HG03095 (cell line): ENCODE measurements around the gene TEX52.
"Not testable (repeated sequence)": the region's sequence is repeated elsewhere in the genome, so short reads cannot be mapped to it uniquely, and the experiment has no call there.

ENCODE experiments used
- ATAC-seq: cut with Tn5 transposase; IDR thresholded peaks from one replicate; pipeline ENCODE4 v1.9.1; 2021; ENCODE audit warnings: moderate library complexity; ENCODE audit not compliant: unreplicated experiment

TEX52 gene

GRCh38 chr12:2868986-2869632, 12.3 kb upstream of the TEX52 start:
- not testable (repeated sequence) for ATAC-seq

- no peak for ATAC-seq
Observed at GRCh38 chr12:2864198-2864597, 7.4 kb upstream of the TEX52 start.

- not testable (repeated sequence) for ATAC-seq
Observed at GRCh38 chr12:2863402-2863801, 6.6 kb upstream of the TEX52 start.

DNA sequence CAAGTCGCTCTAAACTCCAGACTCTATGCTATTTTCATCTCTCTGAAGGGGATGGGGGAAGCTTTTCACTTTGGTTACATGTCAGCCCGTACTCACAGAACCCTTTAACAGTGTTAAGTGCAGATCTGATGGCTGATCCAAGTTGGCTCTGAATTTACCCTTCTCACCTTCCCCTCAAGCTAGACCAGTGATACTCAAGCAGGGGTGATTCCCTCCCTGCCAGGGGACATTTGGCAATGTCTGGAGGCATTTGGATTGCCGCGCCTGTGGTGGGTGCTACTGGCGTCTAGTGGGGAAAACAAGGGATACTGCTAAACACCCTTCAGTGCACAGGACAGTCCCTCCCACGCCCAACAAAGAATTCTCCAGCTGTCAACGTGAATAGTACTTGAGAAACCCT, 6.0 kb upstream of the TEX52 start:
- ATAC-seq, result no peak

DNA sequence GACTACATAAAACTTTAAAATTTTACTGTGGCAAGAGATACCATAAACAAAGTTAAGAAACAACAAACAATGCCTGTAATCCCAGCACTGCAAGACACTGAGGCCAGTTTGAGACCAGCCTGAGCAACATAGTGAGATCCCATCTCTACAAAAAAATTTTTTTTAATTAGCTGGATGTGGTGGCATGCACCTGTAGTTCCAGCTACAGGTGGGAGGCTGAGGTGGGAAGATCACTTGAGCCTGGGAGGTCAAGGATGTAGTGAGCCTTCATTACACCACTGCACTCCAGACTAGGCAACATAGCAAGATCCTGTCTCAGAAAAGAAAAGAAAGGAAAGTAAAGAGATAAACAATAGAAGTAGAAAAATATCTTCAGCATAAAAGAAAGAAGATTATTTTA, 3.3 kb upstream of the TEX52 start:
- ATAC-seq, result no peak

DNA sequence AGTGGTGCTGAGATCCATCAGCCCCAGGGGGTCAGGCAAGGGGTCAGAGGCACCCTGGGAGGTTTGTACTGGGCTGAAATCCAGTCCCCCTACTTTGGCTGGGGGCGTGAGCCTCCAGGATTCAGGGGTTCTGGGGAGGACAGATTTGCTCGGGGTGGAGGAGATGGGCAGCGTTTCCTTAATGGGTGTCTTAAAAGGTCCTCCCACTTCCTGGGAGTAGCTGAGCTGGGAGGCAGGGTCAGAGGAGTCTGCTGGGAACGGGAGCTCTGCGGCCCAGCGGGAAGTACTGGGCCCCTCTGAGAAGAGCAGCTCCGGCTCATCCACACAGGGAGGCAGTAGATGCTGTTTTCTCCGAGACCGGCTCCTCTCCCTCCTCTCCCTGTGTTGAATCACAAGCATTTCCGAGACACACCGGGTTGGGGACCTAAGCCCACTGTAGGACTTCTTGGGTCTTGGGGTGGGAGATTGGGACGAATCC, 2.1 kb upstream of the TEX52 start:
- ATAC-seq, result no peak

DNA sequence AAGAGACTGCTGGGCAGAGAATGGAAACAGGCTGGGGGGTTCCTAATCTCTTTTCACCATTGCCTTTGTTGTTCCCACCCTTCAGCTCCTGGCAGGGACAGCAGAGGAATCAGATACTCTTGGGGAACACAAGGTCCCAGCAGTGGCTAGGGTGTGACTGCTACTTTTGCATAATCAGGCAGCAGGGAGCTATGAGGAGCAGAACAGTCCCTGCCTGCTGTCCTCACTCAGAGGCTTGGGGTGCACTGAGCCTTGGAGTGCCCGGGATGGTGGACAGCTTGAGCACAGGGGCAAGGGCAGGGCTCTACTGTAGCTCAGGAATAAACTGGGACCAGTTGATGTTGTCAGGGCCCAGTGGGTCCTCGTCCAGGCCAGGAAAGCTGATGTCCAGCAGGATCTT, 1.5 kb upstream of the TEX52 start:
- no peak for ATAC-seq

DNA sequence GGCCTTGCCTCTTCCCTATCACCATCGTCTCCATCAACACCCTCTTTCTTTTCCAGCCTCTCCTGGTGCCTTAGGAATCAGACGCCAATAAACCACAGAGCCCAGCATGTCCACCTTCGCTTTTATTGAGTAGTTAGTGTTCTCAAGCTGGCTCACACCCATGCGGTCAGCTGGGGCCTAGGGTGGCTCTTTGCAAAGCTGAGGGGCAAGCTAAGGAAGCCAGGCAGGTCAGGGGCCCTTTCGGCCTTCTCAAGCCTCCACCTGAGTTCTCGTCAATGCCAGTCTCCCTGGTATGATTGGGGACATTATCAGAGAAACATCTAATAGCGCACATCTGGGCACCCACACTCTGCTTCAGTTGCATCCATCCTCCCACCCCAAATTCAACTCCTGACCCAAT, 737 bp upstream of the TEX52 start:
- no peak for ATAC-seq

DNA sequence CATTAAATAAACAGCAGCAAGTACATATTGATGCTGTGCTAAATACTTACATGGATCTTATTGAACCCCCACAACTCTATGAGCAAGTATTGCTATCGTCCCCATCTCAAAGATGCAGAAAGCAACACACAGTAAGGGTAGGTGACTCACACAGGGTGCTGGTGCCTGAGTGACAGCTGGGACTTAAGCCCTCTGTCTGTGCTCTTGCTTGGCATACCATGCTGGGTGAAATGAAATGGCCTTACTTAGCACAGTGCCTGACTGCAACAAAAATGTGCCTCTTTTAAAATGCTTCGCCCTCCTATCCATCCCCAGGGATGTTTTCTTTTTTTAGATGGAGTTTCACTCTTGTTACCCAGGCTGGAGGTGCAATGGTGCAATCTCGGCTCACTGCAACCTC, 788 bp downstream of the TEX52 start:
- no peak for ATAC-seq

DNA sequence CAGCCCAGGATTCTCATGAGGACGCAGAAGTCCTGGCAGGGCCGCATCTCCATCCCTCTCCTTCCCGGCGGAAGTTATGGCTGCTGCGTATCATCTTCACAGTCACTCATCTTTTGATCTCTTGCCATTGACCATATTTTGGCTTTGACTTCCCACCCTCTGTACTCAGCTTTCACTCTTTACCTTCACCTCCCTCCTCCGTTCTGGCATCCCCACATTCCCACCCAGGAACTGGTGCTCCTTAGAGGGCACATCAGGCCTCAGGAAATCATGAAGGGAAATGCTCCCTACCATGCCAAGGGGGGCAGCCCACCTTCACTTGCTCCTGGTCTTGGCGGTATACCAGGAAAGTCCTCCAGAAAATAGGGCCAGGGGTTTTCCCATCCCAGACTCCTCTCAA, 1.3 kb downstream of the TEX52 start:
- no peak for ATAC-seq

DNA sequence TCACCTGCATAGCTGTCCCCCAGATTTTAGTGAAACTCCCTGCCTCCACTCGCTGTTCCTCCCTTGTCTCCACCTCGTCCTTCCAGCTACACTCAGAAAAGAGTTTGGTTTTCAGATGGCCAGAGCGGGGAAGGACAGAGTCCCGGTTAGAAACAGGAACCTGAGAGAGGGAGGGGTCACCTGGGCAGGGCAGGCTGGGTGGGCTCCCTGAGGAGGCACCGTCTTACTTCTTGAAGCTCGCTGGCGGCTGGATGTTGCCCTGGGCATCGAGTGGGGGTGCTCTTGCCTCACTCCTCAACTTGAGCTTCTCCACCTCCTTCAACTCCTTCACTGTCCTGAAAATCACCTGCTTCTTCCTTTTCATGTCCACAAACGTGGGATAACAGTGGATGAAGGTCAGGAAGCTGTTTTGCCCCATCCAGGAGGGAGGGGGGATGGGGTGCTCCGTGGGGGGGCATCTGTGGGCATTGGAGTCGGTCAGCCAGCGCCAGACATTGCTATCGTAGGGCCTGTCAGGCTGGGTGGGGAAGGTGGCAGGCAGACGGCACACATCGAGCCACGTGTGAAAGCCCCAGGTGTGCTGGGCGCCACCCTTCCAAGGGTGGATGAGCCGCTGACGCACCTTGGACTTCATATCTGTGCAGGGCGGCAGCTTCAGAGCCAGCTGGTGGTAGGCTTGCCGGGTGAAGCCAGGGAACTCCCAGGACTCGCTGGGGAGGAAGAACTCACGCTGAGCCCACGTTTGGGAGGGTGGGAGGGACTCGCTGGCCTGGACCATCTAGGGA, 2.0 kb downstream of the TEX52 start:
- no peak for ATAC-seq

DNA sequence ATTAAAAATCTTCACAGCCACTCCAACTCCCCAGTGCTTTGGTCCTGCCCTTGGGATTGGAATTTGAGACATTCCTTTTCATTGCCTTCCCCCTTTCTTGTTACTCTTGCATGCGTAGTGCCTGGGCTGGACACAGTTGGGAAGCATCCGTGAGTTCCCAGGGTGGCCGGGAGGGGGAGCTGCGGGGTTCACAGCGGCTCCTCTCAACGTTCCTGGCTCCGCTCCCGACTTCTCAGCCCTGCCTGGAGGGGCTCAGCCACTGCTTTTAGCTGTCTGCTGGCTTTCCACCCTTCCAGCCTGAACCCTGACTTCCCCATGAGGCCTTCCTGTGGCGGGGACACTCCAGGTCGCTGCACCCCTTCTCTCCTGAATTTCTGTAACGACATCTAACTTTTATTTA, 3.2 kb downstream of the TEX52 start:
- ATAC-seq, result no peak

- no peak for ATAC-seq
Observed at GRCh38 chr12:2851931-2852330, 4.9 kb downstream of the TEX52 start.

GRCh38 chr12:2845280-2845679, 11.6 kb downstream of the TEX52 start:
- no peak for ATAC-seq

DNA sequence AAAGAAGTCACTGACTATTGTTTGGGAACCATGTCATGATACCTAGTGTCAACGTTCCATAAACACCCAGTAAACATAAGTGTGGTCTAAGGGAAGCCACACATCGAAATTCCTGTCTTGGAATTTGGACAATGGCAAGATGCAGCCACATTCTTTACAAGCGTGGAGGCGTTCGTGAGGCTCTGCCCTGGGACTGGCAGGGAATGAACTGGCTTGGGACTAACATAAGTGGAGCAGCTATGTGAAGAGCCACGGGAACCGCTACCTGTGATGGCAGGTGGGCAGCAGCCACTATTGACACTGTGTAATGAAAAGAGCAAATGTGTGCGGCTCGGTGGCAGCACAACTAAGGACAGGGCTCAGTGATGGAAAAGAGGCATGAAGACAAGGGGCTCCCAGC, 12.1 kb downstream of the TEX52 start:
- ATAC-seq, result no peak

GRCh38 chr12:2842948-2843347, 13.9 kb downstream of the TEX52 start:
- ATAC-seq, result no peak

GRCh38 chr12:2841056-2841650, 15.7 kb downstream of the TEX52 start:
- no peak for ATAC-seq

DNA sequence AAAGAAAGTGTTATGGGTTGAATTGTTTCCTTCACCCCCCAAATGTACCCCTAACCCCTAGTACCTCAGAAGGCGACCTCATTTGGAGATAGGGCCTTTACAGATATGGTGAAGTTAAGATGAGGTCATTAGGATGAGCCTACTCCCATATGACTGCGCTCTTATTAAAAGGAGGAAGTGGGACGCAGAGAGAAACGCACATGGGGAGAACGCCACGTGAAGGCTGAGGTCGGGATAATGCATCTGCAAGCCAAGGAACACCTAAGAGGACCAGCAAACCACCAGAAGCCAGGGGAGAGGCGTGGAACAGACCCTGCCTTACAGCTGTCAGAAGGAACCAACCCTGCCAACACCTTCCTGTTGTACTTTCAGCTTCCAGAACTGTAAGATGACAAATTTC, 20.3 kb downstream of the TEX52 start:
- ATAC-seq, result no peak

- no peak for ATAC-seq
Observed at GRCh38 chr12:2835691-2836403, 21.0 kb downstream of the TEX52 start.

- ATAC-seq, result no peak
Observed at GRCh38 chr12:2834581-2835491, 22.0 kb downstream of the TEX52 start, which contains the start of gene NRIP2. Gene NRIP2, minus strand, starts transcription at chr12:2835035. Its CDS starts 52 bp downstream, at chr12:2834983.
